Trophoblast cell (in vitro differentiated cells and primary cell): ENCODE results near the gene FOXP4.
"Not testable (repeated sequence)": the region's sequence is repeated elsewhere in the genome, so short reads cannot be mapped to it uniquely, and the experiment has no call there.

Experiments
- DNase-seq, 2 donors: peaks; one replicate each; pipeline ENCODE4 v3.0.0-alpha.2; 2016
- H2AFZ ChIP-seq: 2 replicates; pipeline ENCODE4 v1.6.1; 2013; ENCODE audit warnings: low read length, moderate library complexity, mild to moderate bottlenecking; ENCODE audit not compliant: insufficient read depth, poor library complexity
- H2AK5ac ChIP-seq: 2 replicates; pipeline ENCODE4 v1.6.1; 2013; ENCODE audit warnings: mild to moderate bottlenecking, low read length
- H2BK120ac ChIP-seq: 2 replicates; pipeline ENCODE4 v1.6.1; 2013; ENCODE audit warnings: low read length, mild to moderate bottlenecking, moderate library complexity; ENCODE audit not compliant: insufficient read depth, poor library complexity
- H2BK12ac ChIP-seq: 2 replicates; pipeline ENCODE4 v1.6.1; 2013; ENCODE audit warnings: mild to moderate bottlenecking, low read length, moderate library complexity
- H2BK5ac ChIP-seq: 2 replicates; pipeline ENCODE4 v1.6.1; 2013; ENCODE audit warnings: low read length, low read depth, moderate library complexity, mild to moderate bottlenecking; ENCODE audit not compliant: poor library complexity
- H3K14ac ChIP-seq: 2 replicates; pipeline ENCODE4 v1.6.1; 2013; ENCODE audit warnings: mild to moderate bottlenecking, low read length
- H3K18ac ChIP-seq: 2 replicates; pipeline ENCODE4 v1.6.1; 2013; ENCODE audit warnings: mild to moderate bottlenecking, low read length
- H3K23ac ChIP-seq: 2 replicates; pipeline ENCODE4 v1.6.1; 2013; ENCODE audit warnings: low read length
- H3K27ac ChIP-seq: 2 replicates; pipeline ENCODE4 v1.5.1; 2013; ENCODE audit warnings: low read depth, mild to moderate bottlenecking, inconsistent platforms, low read length, moderate library complexity
- H3K27me3 ChIP-seq: 2 replicates; pipeline ENCODE4 v1.6.1; 2013; ENCODE audit warnings: inconsistent platforms, mild to moderate bottlenecking, low read length, moderate library complexity; ENCODE audit not compliant: insufficient read depth
- H3K36me3 ChIP-seq, 2 experiments: 1 replicate in 1 of 2; 2 replicates in 1 of 2; pipeline ENCODE4 v1.6.1; 2013; ENCODE audit warnings: low read length in 2 of 2, mild to moderate bottlenecking in 2 of 2, moderate library complexity in 1 of 2; ENCODE audit not compliant: insufficient read depth in 2 of 2, control insufficient read depth in 1 of 2
- H3K4ac ChIP-seq: 2 replicates; pipeline ENCODE4 v1.6.1; 2013; ENCODE audit warnings: low read depth, mild to moderate bottlenecking, low read length, moderate library complexity
- H3K4me1 ChIP-seq, 2 experiments: 1 replicate in 1 of 2; 2 replicates in 1 of 2; pipeline ENCODE4 v1.6.1; 2013; ENCODE audit warnings: low read length in 2 of 2, mild to moderate bottlenecking in 2 of 2, moderate library complexity in 1 of 2; ENCODE audit not compliant: insufficient read depth in 2 of 2, control insufficient read depth in 1 of 2
- H3K4me2 ChIP-seq: 2 replicates; pipeline ENCODE4 v1.6.1; 2013; ENCODE audit warnings: inconsistent platforms, mild to moderate bottlenecking, low read length, moderate library complexity
- H3K4me3 ChIP-seq: 2 replicates; pipeline ENCODE4 v1.5.1; 2013; ENCODE audit warnings: mild to moderate bottlenecking, low read depth, low read length, inconsistent platforms
- H3K79me1 ChIP-seq: one replicate; pipeline ENCODE4 v1.6.1; 2013; ENCODE audit warnings: low read length
- H3K79me2 ChIP-seq: 2 replicates; pipeline ENCODE4 v1.6.1; 2013; ENCODE audit warnings: low read length, mild to moderate bottlenecking; ENCODE audit not compliant: control insufficient read depth, insufficient read depth, poor library complexity
- H3K9ac ChIP-seq: 2 replicates; pipeline ENCODE4 v1.6.1; 2013; ENCODE audit warnings: mild to moderate bottlenecking, low read length
- H3K9me3 ChIP-seq: 2 replicates; pipeline ENCODE4 v1.6.1; 2013; ENCODE audit warnings: low read depth, mild to moderate bottlenecking, control low read depth, inconsistent platforms, low read length; ENCODE audit not compliant: insufficient read depth
- H4K12ac ChIP-seq: 2 replicates; pipeline ENCODE4 v1.6.1; 2013; ENCODE audit warnings: low read depth, mild to moderate bottlenecking, low read length, moderate library complexity
- H4K8ac ChIP-seq: 2 replicates; pipeline ENCODE4 v1.6.1; 2013; ENCODE audit warnings: low read depth, mild to moderate bottlenecking, low read length, moderate library complexity
- H4K91ac ChIP-seq: one replicate; pipeline ENCODE4 v1.6.1; 2013; ENCODE audit warnings: low read depth, mild to moderate bottlenecking, low read length, moderate library complexity
- WGBS: extraction: QIAGEN DNeasy Blood & Tissue Kit; methylation state at CpG from one replicate; pipeline ENCODE4 v1.1.7; 2013; ENCODE audit warnings: missing lambda C conversion rate; ENCODE audit not compliant: insufficient read length, insufficient coverage; ENCODE audit errors: extremely low coverage; 5-methylcytosine and 5-hydroxymethylcytosine counted together

Gene FOXP4

GRCh38 chr6:41615311-41615710 is 69.1 kb downstream of the FOXP4 start:
- H3K4me2 ChIP-seq = no peak overlapping the region
- peaks cover 9% of the 10 kb centered on the region for H3K9me3 ChIP-seq
- no peak overlapping the region for H3K9ac ChIP-seq
- H3K23ac ChIP-seq = no peak overlapping the region
- H3K4me3 ChIP-seq = no peak overlapping the region
- no peak overlapping the region for H3K18ac ChIP-seq
- peaks cover 10 to 13% of the 10 kb centered on the region in 2 experiments for H3K4me1 ChIP-seq
- H2BK120ac ChIP-seq = no peak overlapping the region
- H3K14ac ChIP-seq = no peak overlapping the region
- no peaks in the 10 kb centered on the region for H3K79me1 ChIP-seq
- no CpG with 5 or more reads among the region's 7 CpGs for WGBS
- no peaks in the 10 kb centered on the region for H3K36me3 ChIP-seq
- no peak overlapping the region for H2BK5ac ChIP-seq
- H4K12ac ChIP-seq = no peak overlapping the region
- no peak overlapping the region for H2AK5ac ChIP-seq
- no peaks in the 10 kb centered on the region for H3K27me3 ChIP-seq
- H2AFZ ChIP-seq = no peak overlapping the region
- peak; percentile 79 to 93 for DNase-seq
- no peak overlapping the region for H2BK12ac ChIP-seq
- H3K27ac ChIP-seq = no peak overlapping the region
- no peak overlapping the region for H3K4ac ChIP-seq
- no peaks in the 10 kb centered on the region for H3K79me2 ChIP-seq
- H4K8ac ChIP-seq = no peak overlapping the region
- H4K91ac ChIP-seq = no peak overlapping the region

- Histone ChIP-seq H2BK120ac (no peak overlapping the region), H4K12ac (no peak overlapping the region), H3K79me1 (peaks cover 14% of the 10 kb centered on the region), H3K23ac (no peak overlapping the region), H3K4me3 (no peak overlapping the region), H3K27me3 (no peaks in the 10 kb centered on the region), H3K4me1 (peaks cover 15 to 16% of the 10 kb centered on the region in 2 experiments), H3K4me2 (no peak overlapping the region), H2BK12ac (peak overlapping the region; percentile 74), H3K4ac (no peak overlapping the region), H3K27ac (no peak overlapping the region), H3K79me2 (peaks cover 4% of the 10 kb centered on the region), H3K36me3 (no peaks in the 10 kb centered on the region), H3K9ac (no peak overlapping the region), H4K91ac (no peak overlapping the region), H4K8ac (no peak overlapping the region), H3K14ac (no peak overlapping the region), H2BK5ac (no peak overlapping the region), H3K18ac (no peak overlapping the region), H2AFZ (no peak overlapping the region), H2AK5ac (no peak overlapping the region), H3K9me3 (peaks cover 10% of the 10 kb centered on the region)
- WGBS = 100% methylated on average over 1 of the region's 3 CpGs
- DNase-seq = no peak
Observed at GRCh38 chr6:41618598-41618997, 72.4 kb downstream of the FOXP4 start.

GRCh38 chr6:41619193-41619592 is 73.0 kb downstream of the FOXP4 start:
- DNase-seq, H3K4me2 ChIP-seq, H3K9ac ChIP-seq, H3K79me2 ChIP-seq, H4K8ac ChIP-seq, H3K27ac ChIP-seq, H3K27me3 ChIP-seq, H2BK5ac ChIP-seq, H2BK120ac ChIP-seq, H4K12ac ChIP-seq, H3K36me3 ChIP-seq, H4K91ac ChIP-seq, H3K4ac ChIP-seq, H2AFZ ChIP-seq, H3K14ac ChIP-seq, H3K18ac ChIP-seq, H3K4me3 ChIP-seq, H3K23ac ChIP-seq, H3K9me3 ChIP-seq, H2AK5ac ChIP-seq: not testable (repeated sequence)
- H3K4me1 ChIP-seq = peaks cover 20 to 21% of the 10 kb centered on the region in 2 experiments
- H3K79me1 ChIP-seq = peaks cover 19% of the 10 kb centered on the region
- WGBS = no CpG with 5 or more reads among the region's 4 CpGs
- H2BK12ac ChIP-seq = peak overlapping the region; percentile 67

- Histone ChIP-seq H3K4me1 (peaks cover 23% of the 10 kb centered on the region in 2 experiments), H3K27ac (no peak overlapping the region), H3K4ac (no peak overlapping the region), H3K79me2 (peaks cover 5% of the 10 kb centered on the region), H3K79me1 (peaks cover 21% of the 10 kb centered on the region), H3K14ac (no peak overlapping the region), H2BK12ac (no peak overlapping the region), H4K8ac (no peak overlapping the region), H2AFZ (no peak overlapping the region), H3K36me3 (no peaks in the 10 kb centered on the region), H3K27me3 (no peaks in the 10 kb centered on the region), H3K18ac (no peak overlapping the region), H3K4me2 (no peak overlapping the region), H2AK5ac (no peak overlapping the region), H4K12ac (no peak overlapping the region), H4K91ac (no peak overlapping the region), H3K9ac (no peak overlapping the region), H3K9me3 (peaks cover 4% of the 10 kb centered on the region), H3K4me3 (no peak overlapping the region), H2BK120ac (no peak overlapping the region), H3K23ac (no peak overlapping the region), H2BK5ac (no peak overlapping the region)
- DNase-seq = no peak
Observed at GRCh38 chr6:41621367-41621766, 75.2 kb downstream of the FOXP4 start.
